CD14-positive monocyte (primary cell): ENCODE measurements around the gene KLHL7. TPM values are rescaled to one million over a fixed set of nuclear protein-coding genes. Genes with fewer than 3 reads are reported as not detected.

Experiments used
- DNase-seq, 3 donors: peaks; one replicate each; pipeline ENCODE4 v3.0.0-alpha.2; 2011 to 2022
- H2AFZ ChIP-seq: 2 replicates; pipeline ENCODE4 v1.6.0; 2012; ENCODE audit warnings: mild to moderate bottlenecking, low read depth, low read length, inconsistent platforms; ENCODE audit not compliant: insufficient read depth, poor library complexity, severe bottlenecking
- H3K27ac ChIP-seq, 2 donors: 1 replicate in 1 of 2; 2 replicates in 1 of 2; pipeline ENCODE4 v1.5.1; 2012 to 2013; ENCODE audit warnings: low read length in 2 of 2, control low read depth in 1 of 2, inconsistent platforms in 1 of 2, low read depth in 1 of 2, mild to moderate bottlenecking in 1 of 2
- H3K27me3 ChIP-seq, 2 donors: one replicate each; pipeline versions ENCODE4 v1.6.0 to v1.6.1; 2011 to 2013; ENCODE audit warnings: low read length in 2 of 2; ENCODE audit not compliant: control insufficient read depth in 2 of 2, insufficient read depth in 2 of 2
- H3K36me3 ChIP-seq, 2 donors: replicated peaks in 1 of 2; 1 replicate in 1 of 2; 2 replicates in 1 of 2; pipeline versions ENCODE4 v1.5.1 to v1.6.1; 2012 to 2013; ENCODE audit warnings: low read length in 2 of 2, control low read depth in 1 of 2, inconsistent platforms in 1 of 2, mild to moderate bottlenecking in 1 of 2; ENCODE audit not compliant: insufficient read depth in 2 of 2, control insufficient read depth in 1 of 2
- H3K4me1 ChIP-seq, 2 donors: 1 replicate in 1 of 2; 2 replicates in 1 of 2; pipeline versions ENCODE4 v1.5.1 to v1.6.1; 2012 to 2013; ENCODE audit warnings: low read length in 2 of 2, control low read depth in 1 of 2, inconsistent platforms in 1 of 2, mild to moderate bottlenecking in 1 of 2, moderate library complexity in 1 of 2; ENCODE audit not compliant: insufficient read depth in 2 of 2, control insufficient read depth in 1 of 2
- H3K4me2 ChIP-seq: replicated peaks from 2 replicates; pipeline ENCODE3; 2012; ENCODE audit warnings: low read length, moderate library complexity, mild to moderate bottlenecking; ENCODE audit not compliant: poor library complexity, severe bottlenecking; ENCODE audit errors: extremely low read depth
- H3K4me3 ChIP-seq, 3 experiments: fragments of 200-600 bp in 1 of 3; sonication (generic) in 1 of 3; replicated peaks in 1 of 3; 1 replicate in 2 of 3; 2 replicates in 1 of 3; pipeline ENCODE4 v1.5.1; 2011 to 2013; ENCODE audit warnings: low read length in 3 of 3, mild to moderate bottlenecking in 3 of 3, control low read depth in 2 of 3, low read depth in 2 of 3, inconsistent platforms in 1 of 3, moderate library complexity in 1 of 3
- H3K79me2 ChIP-seq: 2 replicates; pipeline ENCODE4 v1.6.0; 2012; ENCODE audit warnings: mild to moderate bottlenecking, control low read depth, inconsistent platforms, low read length, moderate library complexity; ENCODE audit not compliant: insufficient read depth
- H3K9ac ChIP-seq: 2 replicates; pipeline ENCODE4 v1.6.0; 2017; ENCODE audit warnings: low read length, mild to moderate bottlenecking; ENCODE audit not compliant: insufficient read depth, poor library complexity, severe bottlenecking
- H3K9me3 ChIP-seq, 2 donors: replicated peaks in 1 of 2; 1 replicate in 1 of 2; 2 replicates in 1 of 2; pipeline versions ENCODE4 v1.5.1 to v1.6.1; 2012 to 2013; ENCODE audit warnings: low read length in 2 of 2, control low read depth in 1 of 2; ENCODE audit not compliant: control insufficient read depth in 1 of 2, insufficient read depth in 1 of 2
- H4K20me1 ChIP-seq: 2 replicates; pipeline ENCODE4 v1.6.0; 2012; ENCODE audit warnings: mild to moderate bottlenecking, low read length, control low read depth, moderate library complexity; ENCODE audit not compliant: insufficient read depth
- H3K27ac Mint-ChIP-seq, 7 donors: one replicate each; pipeline ENCODE4 v1.8.0; 2020; ENCODE audit warnings: mild to moderate bottlenecking in 7 of 7, mixed read lengths in 7 of 7, moderate library complexity in 6 of 7, inconsistent platforms in 2 of 7
- H3K27me3 Mint-ChIP-seq, 3 donors: one replicate each; pipeline ENCODE4 v1.8.0; 2021 to 2022; ENCODE audit warnings: low read depth in 3 of 3, mild to moderate bottlenecking in 3 of 3, mixed read lengths in 3 of 3, moderate library complexity in 3 of 3, inconsistent platforms in 1 of 3
- H3K36me3 Mint-ChIP-seq, 2 donors: one replicate each; pipeline ENCODE4 v1.8.0; 2020; ENCODE audit warnings: mixed read lengths in 2 of 2, inconsistent platforms in 1 of 2, mild to moderate bottlenecking in 1 of 2
- H3K4me1 Mint-ChIP-seq: one replicate; pipeline ENCODE4 v1.8.0; 2020; ENCODE audit warnings: mild to moderate bottlenecking, mixed read lengths
- H3K4me3 Mint-ChIP-seq, 2 donors: one replicate each; pipeline ENCODE4 v1.8.0; 2020; ENCODE audit warnings: mild to moderate bottlenecking in 2 of 2, mixed read lengths in 2 of 2, moderate library complexity in 1 of 2
- H3K9me3 Mint-ChIP-seq, 7 donors: one replicate each; pipeline ENCODE4 v1.8.0; 2020 to 2022; ENCODE audit warnings: mixed read lengths in 7 of 7, mild to moderate bottlenecking in 6 of 7, moderate library complexity in 6 of 7, inconsistent platforms in 2 of 7
- WGBS: methylation state at CpG from one replicate; pipeline ENCODE4 v1.1.5; 2013; ENCODE audit warnings: missing lambda C conversion rate; ENCODE audit not compliant: insufficient coverage; 5-methylcytosine and 5-hydroxymethylcytosine counted together
- intact Hi-C, 2 donors: fragments of 100-400 bp; cut with micrococcal nuclease; formaldehyde crosslinking; loops; one replicate each; pipeline versions ENCODE4 v1.15.0 to v1.15.1; 2023
- polyA plus RNA-seq, 3 donors: library from polyadenylated mRNA; depleted of rRNA in 1 of 3; unstranded in 2 of 3; stranded (reverse) in 1 of 3; fragments of 300-500 nt in 2 of 3; fragments of >200 nt in 1 of 3; fragmentation: Illumina TruSeq in 2 of 3; gene quantifications; 1 replicate in 2 of 3; 2 replicates in 1 of 3; pipeline ENCODE4 v1.2.3, GENCODE V29; 2012 to 2021
- TF ChIP-seq, protein P1 (sequence below): fragments of 200-600 bp; IDR thresholded peaks from one replicate; pipeline ENCODE4 v1.8.0; 2022; ENCODE audit warnings: antibody characterized with exemption, mild to moderate bottlenecking

The KLHL7 gene
- polyA plus RNA-seq, 3 donors: 15.5 to 21.0 (median 17.4) TPM

DNA sequence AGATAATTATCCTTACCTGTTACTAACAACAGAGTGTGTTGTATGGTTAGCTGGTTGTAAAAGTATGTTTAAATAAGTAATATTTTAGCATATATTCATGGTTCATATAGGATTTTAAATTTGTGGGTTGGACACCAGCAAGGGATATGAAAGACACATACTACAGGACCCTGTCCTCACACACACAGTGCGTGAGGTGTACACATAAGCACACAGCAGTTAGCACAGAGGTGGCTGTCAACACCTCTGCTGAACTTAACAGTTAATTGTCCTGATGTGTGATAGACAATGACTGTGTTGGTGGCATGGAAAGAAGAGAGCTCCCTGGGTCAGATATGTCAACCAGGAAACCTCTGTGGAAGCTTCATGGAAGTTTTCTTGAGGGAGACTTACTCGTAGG, 53.0 kb downstream of the KLHL7 start:
- Histone ChIP-seq H2AFZ (no peak overlapping the region), H3K4me1 (no peaks in the 10 kb centered on the region), H3K36me3 (peaks cover 2 to 16% of the 10 kb centered on the region in 2 donors), H3K27me3 (no peaks in the 10 kb centered on the region), H3K4me3 (no peak overlapping the region), H3K4me2 (no peak overlapping the region), H3K9me3 (no peaks in the 10 kb centered on the region), H3K9ac (no peak overlapping the region), H3K27ac (no peak overlapping the region), H3K79me2 (no peaks in the 10 kb centered on the region), H4K20me1 (no peaks in the 10 kb centered on the region)
- TF ChIP-seq, protein P1, sequence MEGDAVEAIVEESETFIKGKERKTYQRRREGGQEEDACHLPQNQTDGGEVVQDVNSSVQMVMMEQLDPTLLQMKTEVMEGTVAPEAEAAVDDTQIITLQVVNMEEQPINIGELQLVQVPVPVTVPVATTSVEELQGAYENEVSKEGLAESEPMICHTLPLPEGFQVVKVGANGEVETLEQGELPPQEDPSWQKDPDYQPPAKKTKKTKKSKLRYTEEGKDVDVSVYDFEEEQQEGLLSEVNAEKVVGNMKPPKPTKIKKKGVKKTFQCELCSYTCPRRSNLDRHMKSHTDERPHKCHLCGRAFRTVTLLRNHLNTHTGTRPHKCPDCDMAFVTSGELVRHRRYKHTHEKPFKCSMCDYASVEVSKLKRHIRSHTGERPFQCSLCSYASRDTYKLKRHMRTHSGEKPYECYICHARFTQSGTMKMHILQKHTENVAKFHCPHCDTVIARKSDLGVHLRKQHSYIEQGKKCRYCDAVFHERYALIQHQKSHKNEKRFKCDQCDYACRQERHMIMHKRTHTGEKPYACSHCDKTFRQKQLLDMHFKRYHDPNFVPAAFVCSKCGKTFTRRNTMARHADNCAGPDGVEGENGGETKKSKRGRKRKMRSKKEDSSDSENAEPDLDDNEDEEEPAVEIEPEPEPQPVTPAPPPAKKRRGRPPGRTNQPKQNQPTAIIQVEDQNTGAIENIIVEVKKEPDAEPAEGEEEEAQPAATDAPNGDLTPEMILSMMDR: no peak
- Mint-ChIP-seq H3K27me3 (peaks cover 0 to 2% (median 0%) of the 10 kb centered on the region in 3 donors), H3K9me3 (no peaks in the 10 kb centered on the region), H3K4me3 (no peak overlapping the region), H3K27ac (no peak overlapping the region), H3K36me3 (peaks cover 11 to 19% of the 10 kb centered on the region in 2 donors), H3K4me1 (no peaks in the 10 kb centered on the region)
- WGBS: no CpG with 5 or more reads among the region's 2 CpGs
- no peak for DNase-seq
- intact Hi-C loops: no loop called here

DNA sequence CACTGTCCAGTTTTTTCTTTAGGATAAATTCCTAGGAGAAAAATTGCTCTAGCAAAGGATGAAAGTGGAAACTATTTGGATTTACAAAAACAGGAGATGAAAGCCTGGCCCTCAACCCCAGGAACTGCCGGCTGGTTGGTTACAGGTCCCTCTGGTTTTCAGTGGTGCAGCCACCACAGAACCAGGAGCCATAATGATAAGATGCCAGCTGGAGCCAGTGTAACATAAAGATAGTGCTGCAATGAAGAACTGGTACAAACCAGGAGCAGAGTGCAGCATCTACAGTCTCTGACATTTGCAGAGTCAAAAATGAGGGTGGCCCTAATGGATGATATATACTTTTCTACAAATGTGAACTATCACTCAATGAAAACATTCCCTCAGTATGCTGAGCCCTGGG, 55.9 kb downstream of the KLHL7 start:
- Histone ChIP-seq H3K4me2 (no peak overlapping the region), H3K4me3 (no peak overlapping the region), H3K4me1 (no peaks in the 10 kb centered on the region), H3K9me3 (no peaks in the 10 kb centered on the region), H3K27ac (no peak overlapping the region), H3K79me2 (no peaks in the 10 kb centered on the region), H3K9ac (no peak overlapping the region), H2AFZ (no peak overlapping the region), H3K36me3 (peaks cover 0 to under 1% of the 10 kb centered on the region in 2 donors), H3K27me3 (no peaks in the 10 kb centered on the region), H4K20me1 (no peaks in the 10 kb centered on the region)
- Mint-ChIP-seq H3K36me3 (peaks cover 11 to 15% of the 10 kb centered on the region in 2 donors), H3K27me3 (peaks cover 0 to 2% (median 0%) of the 10 kb centered on the region in 3 donors), H3K4me3 (no peak overlapping the region), H3K27ac (no peak overlapping the region), H3K4me1 (no peaks in the 10 kb centered on the region), H3K9me3 (no peaks in the 10 kb centered on the region)
- TF ChIP-seq, protein P1: no peak
- no peak for DNase-seq
- 100% methylated on average over 1 of the region's 1 CpG for WGBS
- intact Hi-C loops: no loop called here
